ENCODE measurements around the gene PYGO2. TPM values are rescaled to one million over a fixed set of nuclear protein-coding genes. Genes with fewer than 3 reads are reported as not detected.

PYGO2 gene
- total and polyA plus RNA-seq, 2 of the 8 experiments (the other 6 are each of a cell fraction or from before 2014, with no cell fraction given), result 31.0 to 31.6 TPM

DNA sequence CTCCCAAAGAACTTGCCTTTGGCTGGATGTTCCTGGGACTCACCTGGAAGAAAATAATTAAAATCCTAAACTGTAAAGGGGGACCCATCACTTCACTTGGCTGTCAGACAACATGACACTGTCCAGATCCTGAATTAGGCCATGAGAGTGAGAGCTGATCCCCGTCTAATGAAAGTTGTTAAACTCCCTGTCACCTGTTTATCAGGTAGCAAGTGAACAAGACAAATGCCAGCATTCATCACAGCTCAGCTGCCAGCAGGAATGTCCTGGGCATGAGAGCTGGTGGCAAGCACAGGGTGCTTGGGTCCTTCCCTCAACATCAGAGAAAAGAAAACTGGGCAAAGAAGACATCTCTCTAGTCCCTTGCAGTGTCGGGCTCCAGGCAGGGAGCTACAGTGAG, 48.8 kb downstream of the PYGO2 start (continued):
- TF ChIP-seq, protein P1, sequence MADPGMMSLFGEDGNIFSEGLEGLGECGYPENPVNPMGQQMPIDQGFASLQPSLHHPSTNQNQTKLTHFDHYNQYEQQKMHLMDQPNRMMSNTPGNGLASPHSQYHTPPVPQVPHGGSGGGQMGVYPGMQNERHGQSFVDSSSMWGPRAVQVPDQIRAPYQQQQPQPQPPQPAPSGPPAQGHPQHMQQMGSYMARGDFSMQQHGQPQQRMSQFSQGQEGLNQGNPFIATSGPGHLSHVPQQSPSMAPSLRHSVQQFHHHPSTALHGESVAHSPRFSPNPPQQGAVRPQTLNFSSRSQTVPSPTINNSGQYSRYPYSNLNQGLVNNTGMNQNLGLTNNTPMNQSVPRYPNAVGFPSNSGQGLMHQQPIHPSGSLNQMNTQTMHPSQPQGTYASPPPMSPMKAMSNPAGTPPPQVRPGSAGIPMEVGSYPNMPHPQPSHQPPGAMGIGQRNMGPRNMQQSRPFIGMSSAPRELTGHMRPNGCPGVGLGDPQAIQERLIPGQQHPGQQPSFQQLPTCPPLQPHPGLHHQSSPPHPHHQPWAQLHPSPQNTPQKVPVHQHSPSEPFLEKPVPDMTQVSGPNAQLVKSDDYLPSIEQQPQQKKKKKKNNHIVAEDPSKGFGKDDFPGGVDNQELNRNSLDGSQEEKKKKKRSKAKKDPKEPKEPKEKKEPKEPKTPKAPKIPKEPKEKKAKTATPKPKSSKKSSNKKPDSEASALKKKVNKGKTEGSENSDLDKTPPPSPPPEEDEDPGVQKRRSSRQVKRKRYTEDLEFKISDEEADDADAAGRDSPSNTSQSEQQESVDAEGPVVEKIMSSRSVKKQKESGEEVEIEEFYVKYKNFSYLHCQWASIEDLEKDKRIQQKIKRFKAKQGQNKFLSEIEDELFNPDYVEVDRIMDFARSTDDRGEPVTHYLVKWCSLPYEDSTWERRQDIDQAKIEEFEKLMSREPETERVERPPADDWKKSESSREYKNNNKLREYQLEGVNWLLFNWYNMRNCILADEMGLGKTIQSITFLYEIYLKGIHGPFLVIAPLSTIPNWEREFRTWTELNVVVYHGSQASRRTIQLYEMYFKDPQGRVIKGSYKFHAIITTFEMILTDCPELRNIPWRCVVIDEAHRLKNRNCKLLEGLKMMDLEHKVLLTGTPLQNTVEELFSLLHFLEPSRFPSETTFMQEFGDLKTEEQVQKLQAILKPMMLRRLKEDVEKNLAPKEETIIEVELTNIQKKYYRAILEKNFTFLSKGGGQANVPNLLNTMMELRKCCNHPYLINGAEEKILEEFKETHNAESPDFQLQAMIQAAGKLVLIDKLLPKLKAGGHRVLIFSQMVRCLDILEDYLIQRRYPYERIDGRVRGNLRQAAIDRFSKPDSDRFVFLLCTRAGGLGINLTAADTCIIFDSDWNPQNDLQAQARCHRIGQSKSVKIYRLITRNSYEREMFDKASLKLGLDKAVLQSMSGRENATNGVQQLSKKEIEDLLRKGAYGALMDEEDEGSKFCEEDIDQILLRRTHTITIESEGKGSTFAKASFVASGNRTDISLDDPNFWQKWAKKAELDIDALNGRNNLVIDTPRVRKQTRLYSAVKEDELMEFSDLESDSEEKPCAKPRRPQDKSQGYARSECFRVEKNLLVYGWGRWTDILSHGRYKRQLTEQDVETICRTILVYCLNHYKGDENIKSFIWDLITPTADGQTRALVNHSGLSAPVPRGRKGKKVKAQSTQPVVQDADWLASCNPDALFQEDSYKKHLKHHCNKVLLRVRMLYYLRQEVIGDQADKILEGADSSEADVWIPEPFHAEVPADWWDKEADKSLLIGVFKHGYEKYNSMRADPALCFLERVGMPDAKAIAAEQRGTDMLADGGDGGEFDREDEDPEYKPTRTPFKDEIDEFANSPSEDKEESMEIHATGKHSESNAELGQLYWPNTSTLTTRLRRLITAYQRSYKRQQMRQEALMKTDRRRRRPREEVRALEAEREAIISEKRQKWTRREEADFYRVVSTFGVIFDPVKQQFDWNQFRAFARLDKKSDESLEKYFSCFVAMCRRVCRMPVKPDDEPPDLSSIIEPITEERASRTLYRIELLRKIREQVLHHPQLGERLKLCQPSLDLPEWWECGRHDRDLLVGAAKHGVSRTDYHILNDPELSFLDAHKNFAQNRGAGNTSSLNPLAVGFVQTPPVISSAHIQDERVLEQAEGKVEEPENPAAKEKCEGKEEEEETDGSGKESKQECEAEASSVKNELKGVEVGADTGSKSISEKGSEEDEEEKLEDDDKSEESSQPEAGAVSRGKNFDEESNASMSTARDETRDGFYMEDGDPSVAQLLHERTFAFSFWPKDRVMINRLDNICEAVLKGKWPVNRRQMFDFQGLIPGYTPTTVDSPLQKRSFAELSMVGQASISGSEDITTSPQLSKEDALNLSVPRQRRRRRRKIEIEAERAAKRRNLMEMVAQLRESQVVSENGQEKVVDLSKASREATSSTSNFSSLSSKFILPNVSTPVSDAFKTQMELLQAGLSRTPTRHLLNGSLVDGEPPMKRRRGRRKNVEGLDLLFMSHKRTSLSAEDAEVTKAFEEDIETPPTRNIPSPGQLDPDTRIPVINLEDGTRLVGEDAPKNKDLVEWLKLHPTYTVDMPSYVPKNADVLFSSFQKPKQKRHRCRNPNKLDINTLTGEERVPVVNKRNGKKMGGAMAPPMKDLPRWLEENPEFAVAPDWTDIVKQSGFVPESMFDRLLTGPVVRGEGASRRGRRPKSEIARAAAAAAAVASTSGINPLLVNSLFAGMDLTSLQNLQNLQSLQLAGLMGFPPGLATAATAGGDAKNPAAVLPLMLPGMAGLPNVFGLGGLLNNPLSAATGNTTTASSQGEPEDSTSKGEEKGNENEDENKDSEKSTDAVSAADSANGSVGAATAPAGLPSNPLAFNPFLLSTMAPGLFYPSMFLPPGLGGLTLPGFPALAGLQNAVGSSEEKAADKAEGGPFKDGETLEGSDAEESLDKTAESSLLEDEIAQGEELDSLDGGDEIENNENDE (IDR thresholded peaks at IDR 0.05; ENCODE audit: insufficient replicate concordance, low read length), result no peak

Measured in H1 (cell line).